NCI-H1092 (cell line): ENCODE data around the gene PIGS.
"Not testable (repeated sequence)": the region's sequence is repeated elsewhere in the genome, so short reads cannot be mapped to it uniquely, and the experiment has no call there.

Source experiments
- DNase-seq: peaks from one replicate; lab custom pipeline; 2025; lab: John Stamatoyannopoulos, UW

PIGS gene

DNA sequence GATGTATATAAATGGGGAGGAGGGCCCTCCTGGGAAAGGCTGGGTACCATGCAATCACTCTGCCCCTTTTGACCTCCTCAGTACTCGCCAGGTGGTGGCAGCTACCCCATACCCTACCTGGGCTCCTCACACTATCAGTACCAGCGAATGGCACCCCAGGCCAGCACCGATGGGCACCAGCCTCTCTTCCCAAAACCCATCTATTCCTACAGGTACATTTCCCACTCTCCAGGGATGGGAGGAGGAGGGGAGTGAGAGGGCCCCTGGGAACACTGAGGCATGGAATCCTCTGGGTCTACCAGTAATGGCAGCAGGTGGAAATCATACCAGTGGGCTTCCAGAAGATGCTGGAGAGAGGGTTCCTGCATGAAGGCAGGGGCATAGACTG, 42.3 kb downstream of the PIGS start:
- no peak for DNase-seq

DNA sequence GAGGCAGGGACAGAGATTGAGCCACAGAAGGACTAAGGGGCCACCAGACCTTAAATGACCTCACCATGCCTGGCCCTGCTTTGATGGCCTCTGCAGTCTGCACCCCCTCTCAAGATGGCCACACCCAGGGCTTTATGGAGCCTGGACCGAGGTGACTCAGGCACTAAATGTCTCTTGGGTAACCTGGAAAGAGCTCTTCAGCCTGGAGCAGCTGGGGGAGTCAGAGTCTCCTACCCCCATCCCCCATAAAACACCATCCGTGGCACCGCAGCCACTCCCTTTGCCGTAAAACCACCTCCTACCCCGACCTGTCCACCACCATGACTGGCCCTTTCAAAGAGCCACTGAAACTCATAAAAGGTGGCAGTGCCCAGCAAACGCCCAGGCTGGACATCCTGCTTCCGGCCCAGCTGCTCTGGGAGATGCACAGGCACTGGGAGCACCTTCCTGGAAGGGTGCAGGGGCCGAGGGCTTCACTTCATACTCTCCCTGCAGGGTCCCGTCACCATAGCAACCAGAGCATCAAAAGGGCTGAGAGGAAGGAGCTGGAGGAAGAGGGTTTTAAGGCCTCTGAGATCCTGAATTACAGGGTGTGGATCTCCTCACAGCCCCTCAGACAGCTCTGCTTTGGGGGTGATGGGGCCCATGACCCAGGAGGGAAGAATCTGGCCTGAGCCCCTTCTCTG, 42.9 kb downstream of the PIGS start:
- DNase-seq: no peak

DNA sequence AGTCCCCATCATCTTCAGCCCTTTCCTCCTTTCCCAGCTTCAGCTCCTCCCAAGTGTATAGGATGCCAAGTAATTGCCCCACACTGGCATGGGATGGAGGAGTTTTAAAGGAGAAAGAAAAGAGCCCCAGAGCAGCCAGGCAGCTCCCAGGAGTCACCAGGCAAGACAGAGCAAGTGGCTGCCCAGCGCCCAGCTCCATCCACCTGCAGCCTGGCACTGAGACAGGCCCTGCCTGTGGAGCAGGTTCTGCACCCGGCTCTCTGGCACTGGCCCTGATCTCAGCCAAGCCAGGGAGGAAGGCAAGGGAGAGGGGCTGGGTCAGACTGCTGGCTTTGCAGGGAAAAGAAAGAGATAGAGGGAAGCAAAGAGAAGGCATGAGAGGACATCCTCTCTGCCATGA, 43.5 kb downstream of the PIGS start:
- no peak for DNase-seq

DNA sequence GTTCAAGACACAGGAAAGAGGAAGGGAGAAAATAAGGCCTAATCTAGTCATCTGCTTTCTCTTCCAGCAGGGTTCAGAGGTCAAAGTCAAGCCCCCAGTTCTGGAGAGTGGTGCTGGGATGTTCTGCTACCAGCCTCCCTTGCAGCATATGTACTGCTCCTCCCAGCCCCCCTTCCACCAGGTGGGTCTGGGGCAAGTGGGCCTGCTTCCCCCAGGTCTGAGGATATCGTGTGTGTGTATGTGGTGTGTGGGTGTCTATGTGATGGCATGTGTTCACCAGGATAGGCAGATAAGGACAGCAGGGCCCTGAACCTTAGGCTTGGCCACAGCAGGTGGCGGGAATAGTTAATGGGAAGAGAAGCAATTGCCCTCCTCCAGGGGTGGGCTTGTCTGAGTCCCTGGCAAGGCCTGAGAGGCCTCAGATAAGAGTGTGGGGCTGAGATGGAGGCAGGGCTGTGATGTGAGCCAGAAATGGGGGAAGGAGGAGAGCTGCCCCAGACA, 44.1 kb downstream of the PIGS start:
- no peak for DNase-seq

DNA sequence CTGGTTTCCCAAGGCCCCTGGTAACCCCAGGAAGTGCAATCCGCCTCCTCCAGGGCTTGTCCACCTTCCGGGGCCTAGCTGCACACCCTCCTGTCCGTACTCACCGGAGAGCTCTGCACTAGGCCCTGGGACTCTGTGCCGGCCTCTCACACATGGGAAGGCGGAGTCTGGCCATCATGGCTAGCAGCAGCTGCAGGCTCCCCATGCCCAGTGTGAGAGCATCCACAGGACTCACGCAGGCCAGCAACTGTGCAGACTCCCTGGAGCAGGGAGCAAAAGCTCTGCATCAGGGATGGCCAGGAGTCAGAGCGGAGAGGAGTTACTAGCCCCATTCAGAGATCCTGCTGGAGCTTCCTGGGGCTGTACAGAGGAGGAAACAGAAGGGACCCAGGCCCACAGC, 44.9 kb downstream of the PIGS start:
- DNase-seq: no peak

DNA sequence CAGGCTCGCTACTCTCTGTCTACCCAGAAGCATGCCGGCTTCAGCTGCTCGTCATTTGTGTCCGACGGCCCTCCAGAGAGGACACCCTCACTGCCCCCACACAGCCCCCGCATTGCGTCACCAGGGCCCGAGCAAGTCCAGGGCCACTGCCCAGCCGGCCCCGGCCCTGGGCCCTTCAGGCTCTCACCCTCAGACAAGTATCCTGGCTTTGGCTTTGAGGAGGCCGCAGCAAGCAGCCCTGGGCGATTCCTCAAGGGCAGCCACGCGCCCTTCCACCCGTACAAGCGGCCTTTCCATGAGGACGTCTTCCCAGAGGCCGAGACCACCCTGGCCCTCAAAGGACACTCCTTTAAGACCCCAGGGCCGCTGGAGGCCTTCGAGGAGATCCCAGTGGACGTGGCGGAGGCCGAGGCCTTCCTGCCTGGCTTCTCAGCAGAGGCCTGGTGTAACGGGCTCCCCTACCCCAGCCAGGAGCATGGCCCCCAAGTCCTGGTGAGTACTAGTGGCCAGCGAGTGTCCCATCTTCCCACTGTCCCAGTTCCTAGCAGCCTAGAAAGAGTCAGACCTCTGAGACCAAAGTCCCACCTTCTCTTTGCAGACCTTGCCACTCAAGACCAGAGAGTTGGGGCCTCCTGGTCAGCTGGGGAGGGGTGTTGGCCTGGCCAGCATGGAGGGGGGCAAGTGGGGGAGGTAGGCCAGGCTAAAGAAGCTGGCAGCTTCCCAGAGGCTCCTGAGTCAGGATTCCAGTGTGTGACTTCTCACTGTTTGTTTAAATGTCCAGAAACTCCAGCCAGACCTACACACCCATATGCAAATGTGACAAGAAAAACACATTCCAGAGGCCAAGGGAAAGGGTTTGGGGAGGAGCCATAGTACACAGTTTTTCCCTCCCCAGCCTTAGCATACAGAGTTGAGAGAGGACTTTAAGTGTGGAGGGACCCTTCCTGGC, 46.6 kb downstream of the PIGS start:
- DNase-seq: no peak

DNA sequence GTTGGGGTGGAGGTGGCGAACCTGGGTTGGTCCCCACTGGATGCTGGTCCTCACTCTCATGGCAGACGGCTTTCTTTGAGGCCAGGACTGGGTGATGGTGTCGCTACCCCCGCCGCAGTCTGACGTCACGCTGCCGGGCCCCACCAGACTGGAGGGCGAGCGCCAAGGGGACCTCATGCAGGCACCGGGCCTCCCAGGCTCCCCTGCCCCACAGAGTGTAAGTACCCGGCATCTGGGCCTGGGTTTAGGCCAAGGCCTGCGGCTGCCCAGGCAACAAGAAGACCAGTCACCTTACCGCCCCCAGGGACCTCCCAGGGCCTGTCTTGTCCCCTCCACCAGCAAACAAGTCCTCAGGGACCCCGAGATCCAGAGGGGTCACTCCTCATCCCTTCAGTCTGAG, 47.4 kb downstream of the PIGS start:
- DNase-seq: no peak

DNA sequence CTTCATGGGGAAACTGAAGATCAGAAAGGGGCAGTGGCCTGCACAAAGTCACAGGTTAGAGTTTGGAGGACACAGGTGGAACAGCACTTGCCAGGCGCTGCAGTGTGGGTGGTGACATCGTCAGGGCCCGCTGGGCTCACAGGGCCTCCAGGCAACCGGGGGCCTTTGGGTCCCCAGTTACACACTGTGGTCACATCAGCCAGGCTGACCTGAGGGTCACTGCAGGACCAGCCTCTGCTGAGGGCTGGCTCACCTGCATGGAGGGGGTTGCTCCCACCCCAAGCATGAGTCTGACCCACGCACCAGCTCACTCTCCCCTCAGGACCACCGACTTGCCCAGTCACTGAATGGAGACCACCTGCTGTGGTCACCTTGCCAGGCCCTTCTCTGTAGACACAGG, 48.1 kb downstream of the PIGS start:
- DNase-seq: no peak

DNA sequence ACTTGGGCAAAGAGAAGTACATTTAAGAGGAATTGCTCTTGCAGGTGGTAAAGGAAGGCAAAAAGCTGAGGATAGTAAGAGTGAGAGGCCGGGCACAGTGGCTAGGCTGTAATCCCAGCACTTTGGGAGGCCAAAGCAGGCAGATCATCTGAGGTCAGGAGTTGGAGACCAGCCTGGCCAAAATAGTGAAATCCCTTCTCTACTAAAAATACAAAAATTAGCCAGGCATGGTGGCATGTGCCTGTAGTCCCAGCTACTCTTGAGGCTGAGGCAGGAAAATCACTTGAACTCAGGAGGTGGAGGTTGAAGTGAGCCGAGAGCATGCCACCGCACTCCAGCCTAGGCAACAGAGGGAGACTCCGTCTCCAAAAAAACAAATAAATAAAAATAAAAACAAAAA, 49.0 kb downstream of the PIGS start:
- not testable (repeated sequence) for DNase-seq

DNA sequence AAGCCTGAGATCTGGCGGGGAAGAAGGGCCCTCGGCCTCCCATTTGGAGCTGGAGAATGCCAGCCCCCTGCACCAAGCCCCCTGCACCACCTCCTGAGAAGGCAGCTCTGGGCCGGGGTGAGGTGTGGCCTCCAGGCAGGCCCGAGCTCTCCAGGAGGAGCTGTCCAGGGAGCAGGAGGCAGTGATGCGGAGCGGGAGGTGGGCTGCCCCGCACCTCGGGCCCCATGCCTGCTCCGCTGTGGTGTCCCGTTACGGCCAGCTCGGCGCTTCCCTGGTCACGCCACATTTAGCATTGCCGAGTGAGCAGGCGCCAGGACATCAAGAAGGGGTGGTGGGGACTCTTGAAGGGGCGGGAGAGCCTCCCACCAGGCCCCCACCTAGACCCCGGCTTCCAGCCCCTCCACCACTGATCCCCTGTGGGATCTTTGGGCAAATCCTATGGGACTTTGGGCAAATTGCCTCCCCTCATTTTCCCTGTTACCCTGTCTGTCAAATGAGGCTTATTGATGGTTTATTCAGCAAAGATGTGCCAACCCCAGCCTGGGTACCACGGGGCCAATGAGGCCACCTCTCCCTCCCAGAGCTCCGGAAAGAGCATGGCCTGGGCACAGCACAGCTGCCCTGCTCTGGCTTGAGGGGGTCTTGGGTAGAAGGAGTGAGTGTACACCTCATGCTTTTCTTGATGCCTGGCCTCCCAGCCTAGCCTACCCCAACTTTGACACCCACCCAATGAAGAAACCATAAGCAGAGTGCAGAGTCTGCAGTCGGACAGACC, 49.8 kb downstream of the PIGS start:
- no peak for DNase-seq

DNA sequence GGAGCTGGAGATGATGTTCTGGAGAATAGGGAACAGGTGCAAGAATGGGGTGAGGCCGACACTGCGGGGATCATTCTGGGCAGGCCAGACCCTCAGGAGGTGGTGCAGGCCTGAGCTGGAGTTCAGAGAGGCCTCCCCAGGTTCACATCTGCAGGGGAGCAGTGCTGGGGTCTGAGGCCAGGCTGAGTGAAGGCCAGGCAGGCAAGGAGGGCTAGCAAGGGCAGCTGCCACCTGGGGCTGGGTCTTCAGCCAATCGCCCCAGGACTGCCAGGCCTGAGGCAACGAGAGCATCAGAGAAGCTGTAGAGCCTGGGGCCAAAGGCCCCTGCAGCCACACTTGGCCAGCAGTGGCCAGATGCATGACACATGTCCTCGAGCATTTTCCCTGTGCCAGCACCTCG, 50.6 kb downstream of the PIGS start:
- DNase-seq: no peak

DNA sequence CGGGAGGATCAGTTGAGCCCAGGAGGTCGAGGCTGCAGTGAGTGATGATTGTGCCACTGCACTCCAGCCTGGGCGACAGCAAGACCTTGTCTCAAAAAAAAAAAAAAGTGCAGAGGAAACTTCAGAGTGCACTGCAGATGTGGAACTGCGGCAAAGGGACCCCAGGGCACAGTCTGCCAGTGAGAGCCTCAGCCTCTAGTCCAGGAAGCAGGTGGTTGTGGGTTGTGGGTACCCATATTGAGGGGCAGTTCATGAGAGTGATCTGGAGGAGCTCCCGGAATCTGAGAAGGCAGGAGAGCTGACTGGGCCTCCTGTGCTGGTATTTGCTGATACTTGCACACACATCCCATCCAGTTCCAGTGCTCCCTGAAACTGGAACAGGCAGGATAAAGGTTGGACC, 52.1 kb downstream of the PIGS start:
- no peak for DNase-seq

DNA sequence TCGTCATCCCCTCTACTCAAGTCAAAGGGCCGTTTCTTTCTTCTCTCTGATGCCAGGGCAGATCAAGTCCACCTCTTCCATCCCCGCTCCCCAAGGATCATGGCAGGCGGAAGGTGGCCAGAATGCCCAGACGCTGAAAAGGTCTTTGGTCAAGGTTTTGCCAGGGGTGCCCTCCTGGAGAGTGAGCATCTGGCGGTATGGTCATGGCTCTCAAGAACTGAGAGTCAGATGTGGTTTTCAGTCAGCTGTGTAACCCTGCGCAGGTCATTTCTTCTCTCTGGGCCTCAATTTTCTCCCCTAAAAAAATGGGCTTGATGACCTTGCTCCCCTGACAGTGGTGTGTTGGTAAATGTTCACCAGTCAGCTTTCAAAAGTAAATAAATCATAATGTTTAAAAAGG, 52.7 kb downstream of the PIGS start:
- no peak for DNase-seq

DNA sequence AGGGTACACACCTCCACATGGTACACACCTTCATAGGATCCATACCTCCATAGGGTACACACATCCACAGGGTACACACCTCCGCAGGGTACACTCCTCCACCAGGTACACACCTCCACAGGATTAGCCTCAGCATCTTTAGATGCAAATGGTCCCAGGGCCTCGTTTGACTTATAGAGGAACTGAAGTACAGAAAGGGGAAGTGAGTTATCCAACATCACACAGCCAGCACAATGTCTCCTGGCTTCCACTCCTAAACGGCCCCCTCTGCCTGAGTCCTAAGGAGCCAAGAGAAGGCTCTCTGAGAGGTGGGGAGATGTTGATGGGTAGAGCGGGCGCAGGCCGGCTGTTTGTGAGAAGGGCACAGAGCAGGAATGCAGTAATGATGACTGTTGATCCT, 53.2 kb downstream of the PIGS start:
- DNase-seq: no peak

DNA sequence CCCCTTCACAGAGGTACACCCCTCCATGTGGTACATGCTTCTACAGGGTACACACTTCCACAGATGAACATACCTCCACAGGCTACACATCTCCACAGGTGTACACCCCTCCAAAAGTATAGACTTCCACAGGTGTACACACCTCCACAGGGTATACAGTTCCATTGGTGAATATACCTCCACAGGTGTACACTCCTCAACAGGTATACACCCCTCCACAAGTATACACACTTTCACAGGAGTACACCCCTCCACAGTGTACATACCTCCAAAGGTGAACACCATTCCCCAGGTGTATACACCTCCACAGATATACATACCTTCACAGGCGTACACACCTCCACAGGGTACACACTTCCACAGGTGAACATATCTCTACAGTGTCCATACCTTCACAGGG, 55.8 kb downstream of the PIGS start:
- DNase-seq: no peak

DNA sequence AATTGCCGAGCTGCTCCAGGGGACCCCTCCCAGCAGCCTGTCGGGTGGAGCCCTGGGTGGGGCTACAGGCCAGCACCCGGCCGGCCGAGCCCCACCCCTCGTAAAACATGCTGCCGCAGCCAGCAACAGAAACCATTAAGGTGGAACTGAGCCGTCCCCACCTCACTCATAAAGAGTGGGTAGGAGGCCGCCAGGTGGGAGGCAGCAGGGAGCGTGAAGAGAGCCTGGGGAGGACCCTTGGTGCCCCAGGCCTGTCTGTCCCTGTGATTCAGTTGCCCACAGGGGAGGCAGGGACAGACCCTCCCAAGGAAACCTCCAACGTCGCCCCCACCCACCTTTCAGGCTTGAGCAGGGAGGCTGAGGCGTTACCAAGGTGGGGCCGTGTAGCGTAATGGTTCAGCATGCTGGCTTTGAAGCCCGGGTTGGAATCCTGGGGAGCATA, 56.7 kb downstream of the PIGS start:
- DNase-seq: no peak

DNA sequence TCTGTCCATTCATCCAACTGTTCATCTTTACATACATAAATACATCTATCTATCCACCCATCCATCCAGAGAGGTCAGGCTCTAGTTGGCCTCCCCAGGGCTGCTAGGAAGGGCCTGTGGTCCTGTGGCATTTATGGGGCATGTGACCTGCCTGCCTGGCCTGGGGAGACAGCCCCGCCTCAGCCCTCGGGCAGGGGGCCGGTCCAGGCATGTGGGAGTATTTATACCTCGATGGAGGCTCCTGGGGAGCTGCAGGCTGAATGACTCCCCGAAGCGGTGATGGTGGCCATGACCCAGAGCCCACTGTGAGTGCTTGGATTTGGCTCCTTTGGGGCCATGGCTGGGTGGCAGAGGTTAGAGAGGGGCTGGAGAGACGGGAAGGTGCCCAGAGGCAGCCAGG, 57.8 kb downstream of the PIGS start:
- DNase-seq: no peak

DNA sequence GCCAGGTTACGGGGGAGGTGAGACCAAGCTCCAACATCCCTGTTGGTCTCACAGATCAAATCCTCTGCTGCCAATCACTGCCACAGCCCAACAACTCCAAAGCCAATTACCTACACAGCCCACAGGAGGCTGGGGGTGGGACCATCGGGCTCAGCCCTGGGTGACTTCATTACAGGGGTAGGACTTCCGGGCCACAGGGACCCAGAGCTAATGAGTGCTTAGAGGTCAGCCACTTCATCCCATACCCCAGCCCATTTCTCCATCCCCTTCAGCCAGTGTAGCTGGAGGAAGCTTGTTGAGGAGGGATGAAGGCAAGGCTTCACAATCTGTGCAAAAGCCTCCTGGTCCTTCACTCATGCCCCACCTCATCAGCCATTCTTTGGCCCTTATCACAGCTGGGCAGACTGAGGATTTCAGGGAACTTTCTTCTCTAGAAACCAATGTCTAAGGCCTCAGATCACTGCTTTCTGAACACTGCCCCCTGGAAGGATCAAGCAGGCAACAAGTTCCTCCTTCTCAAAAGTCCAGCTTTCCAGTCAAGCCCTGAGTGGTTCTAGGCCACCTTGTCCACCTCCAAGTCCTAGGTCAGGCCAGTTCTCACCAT, 59.4 kb downstream of the PIGS start:
- DNase-seq: no peak

DNA sequence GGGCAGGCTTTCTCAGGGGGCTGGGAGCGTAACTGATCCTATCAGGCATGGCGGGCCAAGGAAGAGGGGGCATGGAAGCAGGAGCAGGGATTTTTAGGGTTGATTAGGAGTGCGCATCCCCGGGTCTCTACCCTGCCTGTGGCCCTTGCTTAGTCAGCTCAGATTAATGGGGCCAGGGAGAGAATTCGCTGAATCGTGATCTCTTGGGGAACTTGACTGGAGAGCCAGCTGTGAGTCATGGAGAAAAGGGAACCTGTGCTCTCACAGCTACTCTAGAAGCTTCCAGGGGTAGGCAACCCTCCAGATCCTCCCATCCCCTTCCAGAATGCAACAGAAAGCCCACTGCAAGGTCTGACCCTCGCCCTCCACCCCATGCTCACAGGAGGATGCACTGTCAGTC, 61.5 kb downstream of the PIGS start:
- DNase-seq: no peak

DNA sequence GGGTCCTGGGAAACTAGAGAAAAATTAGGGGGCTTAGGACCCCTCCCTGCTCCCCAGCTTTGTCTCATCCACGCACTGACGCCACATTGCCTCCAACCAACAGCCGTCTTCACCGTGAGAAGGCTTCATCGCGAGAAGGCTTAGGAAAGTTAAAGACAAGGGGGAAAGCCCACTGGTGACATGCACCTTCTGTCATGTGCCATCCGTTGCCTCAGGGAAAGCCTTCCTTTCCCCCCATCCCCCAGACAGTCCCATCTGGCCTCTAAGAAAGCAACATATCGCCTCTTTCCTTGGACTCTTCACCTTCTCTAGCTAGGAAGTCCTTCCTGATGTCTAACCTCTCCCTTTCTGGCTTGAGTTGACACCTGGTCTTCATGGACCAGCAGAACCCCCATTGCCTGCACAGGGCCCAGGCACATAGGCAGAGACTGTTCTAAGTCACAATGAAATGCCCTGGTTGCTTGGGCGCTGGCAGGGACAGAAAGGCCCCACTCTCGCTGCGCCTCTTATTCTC, 63.1 kb downstream of the PIGS start:
- DNase-seq: no peak

DNA sequence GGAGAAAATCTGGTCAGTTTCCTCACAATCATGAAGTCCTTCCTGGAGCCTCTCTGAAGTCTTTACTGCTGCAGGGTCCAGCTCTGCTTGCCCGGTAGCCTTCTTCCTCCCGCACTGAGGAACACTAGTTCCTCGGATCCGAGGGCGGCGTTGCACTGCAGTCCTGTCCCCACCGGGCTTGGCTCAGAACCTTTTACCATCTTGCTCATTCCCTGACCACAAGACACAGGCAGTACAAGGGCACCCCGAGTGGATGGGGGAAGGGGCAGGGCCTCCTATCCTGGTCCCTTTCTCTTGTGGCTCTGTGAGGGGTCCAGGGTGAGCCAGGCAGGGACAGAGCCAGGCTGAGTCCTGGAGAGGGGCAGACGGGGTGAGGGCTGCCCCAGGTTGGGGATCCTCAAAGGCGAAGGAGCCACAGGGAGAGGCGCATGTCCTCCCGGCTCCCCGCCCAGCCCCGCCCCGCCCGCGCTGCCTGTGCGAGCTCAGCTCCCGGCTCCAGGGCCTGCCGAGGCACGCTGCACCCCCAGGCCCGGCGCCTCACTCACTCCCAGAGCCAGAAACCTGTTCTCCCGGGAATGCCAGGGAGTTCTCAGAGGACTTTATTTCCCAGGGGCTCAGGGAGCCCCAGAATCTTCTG, 63.6 kb downstream of the PIGS start:
- no peak for DNase-seq
